Measurements from ENCODE around the gene NOX3.

DNA sequence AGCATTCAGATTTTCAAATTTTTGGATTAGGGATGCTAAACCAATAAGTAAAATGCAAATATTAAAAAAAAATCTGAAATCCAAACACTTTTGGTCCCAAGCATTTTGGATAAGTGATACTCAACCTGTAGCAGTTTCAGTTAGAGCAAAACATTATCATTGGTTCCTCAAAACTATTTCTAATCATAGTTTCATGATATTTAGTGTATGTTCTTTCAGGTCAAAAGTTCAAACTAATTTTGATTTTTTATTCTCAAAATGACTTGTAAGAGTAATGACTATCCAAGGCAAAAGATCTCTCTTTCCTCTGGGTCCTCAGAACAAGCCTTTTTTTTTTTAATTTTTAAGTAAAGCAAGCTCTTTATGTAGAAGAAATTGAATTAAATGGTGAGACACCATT lies 77.4 kb downstream of the NOX3 start:
- TF ChIP-seq CTCF (conservative IDR thresholded peaks at IDR 0.05; ENCODE audit: low read length): no peak
- no peak for TF ChIP-seq EZH2phosphoT487 (IDR thresholded peaks at IDR 0.05; ENCODE audit: borderline replicate concordance)
